Activated CD4-positive, alpha-beta T cell treated with anti-CD3 and anti-CD28 coated beads, Interleukin-2, amount 50 U/mL, for 16 hours (primary cell): ENCODE data around the gene NTN4.
"Not testable (repeated sequence)": the region's sequence is repeated elsewhere in the genome, so short reads cannot be mapped to it uniquely, and the experiment has no call there.

Source experiments
- DNase-seq: peaks from one replicate; pipeline ENCODE4 v3.0.0-alpha.2; 2020

The NTN4 gene

GRCh38 chr12:95703986-95704385 lies 86.6 kb downstream of the NTN4 start:
- no peak for DNase-seq

- no peak for DNase-seq
Observed at GRCh38 chr12:95701722-95702418, 88.7 kb downstream of the NTN4 start.

- DNase-seq: no peak
Observed at GRCh38 chr12:95701275-95701674, 89.3 kb downstream of the NTN4 start.

GRCh38 chr12:95700316-95700785 lies 90.2 kb downstream of the NTN4 start:
- peak; percentile 54 for DNase-seq

GRCh38 chr12:95699579-95699978 lies 91.0 kb downstream of the NTN4 start:
- DNase-seq: no peak

GRCh38 chr12:95694136-95694535 lies 96.4 kb downstream of the NTN4 start:
- no peak for DNase-seq

- no peak for DNase-seq
Observed at GRCh38 chr12:95693689-95694088, 96.9 kb downstream of the NTN4 start.

- DNase-seq: no peak
Observed at GRCh38 chr12:95690861-95691635, 99.5 kb downstream of the NTN4 start.

- no peak for DNase-seq
Observed at GRCh38 chr12:95687937-95688336, 102.6 kb downstream of the NTN4 start.

GRCh38 chr12:95683418-95683817 lies 107.1 kb downstream of the NTN4 start:
- no peak for DNase-seq

GRCh38 chr12:95681210-95681765 lies 109.3 kb downstream of the NTN4 start:
- DNase-seq: no peak

GRCh38 chr12:95678684-95679083 lies 111.9 kb downstream of the NTN4 start:
- no peak for DNase-seq

GRCh38 chr12:95677782-95678181 lies 112.8 kb downstream of the NTN4 start:
- DNase-seq: not testable (repeated sequence)

- DNase-seq: no peak
Observed at GRCh38 chr12:95674631-95675030, 115.9 kb downstream of the NTN4 start.

GRCh38 chr12:95674163-95674562 lies 116.4 kb downstream of the NTN4 start:
- no peak for DNase-seq

GRCh38 chr12:95673576-95673975 lies 117.0 kb downstream of the NTN4 start:
- DNase-seq: no peak

GRCh38 chr12:95672166-95672565 lies 118.4 kb downstream of the NTN4 start:
- no peak for DNase-seq

- DNase-seq: no peak
Observed at GRCh38 chr12:95671265-95671664, 119.3 kb downstream of the NTN4 start.

- no peak for DNase-seq
Observed at GRCh38 chr12:95663525-95663924, 127.0 kb downstream of the NTN4 start.

- DNase-seq: no peak
Observed at GRCh38 chr12:95661360-95661759, 129.2 kb downstream of the NTN4 start.

GRCh38 chr12:95658386-95658785 lies 132.2 kb downstream of the NTN4 start:
- DNase-seq: no peak

- not testable (repeated sequence) for DNase-seq
Observed at GRCh38 chr12:95654665-95655064, 135.9 kb downstream of the NTN4 start.

GRCh38 chr12:95653771-95654546 lies 136.6 kb downstream of the NTN4 start:
- no peak for DNase-seq
